Trophoblast cell (in vitro differentiated cells and primary cell): ENCODE results near the gene BRD7.

Source experiments
- DNase-seq, 2 donors: peaks; one replicate each; pipeline ENCODE4 v3.0.0-alpha.2; 2016
- H2AFZ ChIP-seq: 2 replicates; pipeline ENCODE4 v1.6.1; 2013; ENCODE audit warnings: low read length, moderate library complexity, mild to moderate bottlenecking; ENCODE audit not compliant: insufficient read depth, poor library complexity
- H2AK5ac ChIP-seq: 2 replicates; pipeline ENCODE4 v1.6.1; 2013; ENCODE audit warnings: mild to moderate bottlenecking, low read length
- H2BK120ac ChIP-seq: 2 replicates; pipeline ENCODE4 v1.6.1; 2013; ENCODE audit warnings: low read length, mild to moderate bottlenecking, moderate library complexity; ENCODE audit not compliant: insufficient read depth, poor library complexity
- H2BK12ac ChIP-seq: 2 replicates; pipeline ENCODE4 v1.6.1; 2013; ENCODE audit warnings: mild to moderate bottlenecking, low read length, moderate library complexity
- H2BK5ac ChIP-seq: 2 replicates; pipeline ENCODE4 v1.6.1; 2013; ENCODE audit warnings: low read length, low read depth, moderate library complexity, mild to moderate bottlenecking; ENCODE audit not compliant: poor library complexity
- H3K14ac ChIP-seq: 2 replicates; pipeline ENCODE4 v1.6.1; 2013; ENCODE audit warnings: mild to moderate bottlenecking, low read length
- H3K18ac ChIP-seq: 2 replicates; pipeline ENCODE4 v1.6.1; 2013; ENCODE audit warnings: mild to moderate bottlenecking, low read length
- H3K23ac ChIP-seq: 2 replicates; pipeline ENCODE4 v1.6.1; 2013; ENCODE audit warnings: low read length
- H3K27ac ChIP-seq: 2 replicates; pipeline ENCODE4 v1.5.1; 2013; ENCODE audit warnings: low read depth, mild to moderate bottlenecking, inconsistent platforms, low read length, moderate library complexity
- H3K27me3 ChIP-seq: 2 replicates; pipeline ENCODE4 v1.6.1; 2013; ENCODE audit warnings: inconsistent platforms, mild to moderate bottlenecking, low read length, moderate library complexity; ENCODE audit not compliant: insufficient read depth
- H3K36me3 ChIP-seq, 2 experiments: 1 replicate in 1 of 2; 2 replicates in 1 of 2; pipeline ENCODE4 v1.6.1; 2013; ENCODE audit warnings: low read length in 2 of 2, mild to moderate bottlenecking in 2 of 2, moderate library complexity in 1 of 2; ENCODE audit not compliant: insufficient read depth in 2 of 2, control insufficient read depth in 1 of 2
- H3K4ac ChIP-seq: 2 replicates; pipeline ENCODE4 v1.6.1; 2013; ENCODE audit warnings: low read depth, mild to moderate bottlenecking, low read length, moderate library complexity
- H3K4me1 ChIP-seq, 2 experiments: 1 replicate in 1 of 2; 2 replicates in 1 of 2; pipeline ENCODE4 v1.6.1; 2013; ENCODE audit warnings: low read length in 2 of 2, mild to moderate bottlenecking in 2 of 2, moderate library complexity in 1 of 2; ENCODE audit not compliant: insufficient read depth in 2 of 2, control insufficient read depth in 1 of 2
- H3K4me2 ChIP-seq: 2 replicates; pipeline ENCODE4 v1.6.1; 2013; ENCODE audit warnings: inconsistent platforms, mild to moderate bottlenecking, low read length, moderate library complexity
- H3K4me3 ChIP-seq: 2 replicates; pipeline ENCODE4 v1.5.1; 2013; ENCODE audit warnings: mild to moderate bottlenecking, low read depth, low read length, inconsistent platforms
- H3K79me1 ChIP-seq: one replicate; pipeline ENCODE4 v1.6.1; 2013; ENCODE audit warnings: low read length
- H3K79me2 ChIP-seq: 2 replicates; pipeline ENCODE4 v1.6.1; 2013; ENCODE audit warnings: low read length, mild to moderate bottlenecking; ENCODE audit not compliant: control insufficient read depth, insufficient read depth, poor library complexity
- H3K9ac ChIP-seq: 2 replicates; pipeline ENCODE4 v1.6.1; 2013; ENCODE audit warnings: mild to moderate bottlenecking, low read length
- H3K9me3 ChIP-seq: 2 replicates; pipeline ENCODE4 v1.6.1; 2013; ENCODE audit warnings: low read depth, mild to moderate bottlenecking, control low read depth, inconsistent platforms, low read length; ENCODE audit not compliant: insufficient read depth
- H4K12ac ChIP-seq: 2 replicates; pipeline ENCODE4 v1.6.1; 2013; ENCODE audit warnings: low read depth, mild to moderate bottlenecking, low read length, moderate library complexity
- H4K8ac ChIP-seq: 2 replicates; pipeline ENCODE4 v1.6.1; 2013; ENCODE audit warnings: low read depth, mild to moderate bottlenecking, low read length, moderate library complexity
- H4K91ac ChIP-seq: one replicate; pipeline ENCODE4 v1.6.1; 2013; ENCODE audit warnings: low read depth, mild to moderate bottlenecking, low read length, moderate library complexity
- WGBS: extraction: QIAGEN DNeasy Blood & Tissue Kit; methylation state at CpG from one replicate; pipeline ENCODE4 v1.1.7; 2013; ENCODE audit warnings: missing lambda C conversion rate; ENCODE audit not compliant: insufficient read length, insufficient coverage; ENCODE audit errors: extremely low coverage; 5-methylcytosine and 5-hydroxymethylcytosine counted together

The BRD7 gene

GRCh38 chr16:50313596-50314478, 55.0 kb downstream of the BRD7 start:
- H4K12ac ChIP-seq: no peak overlapping the region
- peak overlapping the region; percentile 75 for H3K27ac ChIP-seq
- peak overlapping the region; percentile 10 for H3K14ac ChIP-seq
- H2BK12ac ChIP-seq: peak overlapping the region; percentile 1
- peaks cover 29% of the 10 kb centered on the region for H3K79me1 ChIP-seq
- no peaks in the 10 kb centered on the region for H3K27me3 ChIP-seq
- H3K4me2 ChIP-seq: no peak overlapping the region
- H3K4ac ChIP-seq: peak overlapping the region; percentile 8
- no peaks in the 10 kb centered on the region for H3K9me3 ChIP-seq
- peaks cover 33 to 49% of the 10 kb centered on the region in 2 experiments for H3K4me1 ChIP-seq
- peak overlapping the region; percentile 17 for H2BK120ac ChIP-seq
- H2AK5ac ChIP-seq: peak overlapping the region; percentile 53
- peak overlapping the region; percentile 20 for H2AFZ ChIP-seq
- no peak overlapping the region for H3K4me3 ChIP-seq
- WGBS: no CpG with 5 or more reads among the region's 31 CpGs
- peak overlapping the region; percentile 10 for H2BK5ac ChIP-seq
- H3K18ac ChIP-seq: peak overlapping the region; percentile 80
- H3K79me2 ChIP-seq: peaks cover 2% of the 10 kb centered on the region
- no peak overlapping the region for H3K9ac ChIP-seq
- H4K8ac ChIP-seq: peak overlapping the region; percentile 15
- H3K23ac ChIP-seq: no peak overlapping the region
- H4K91ac ChIP-seq: peak overlapping the region; percentile 56
- peak; percentile 89 to 95 for DNase-seq
- peaks cover 24 to 27% of the 10 kb centered on the region in 2 experiments for H3K36me3 ChIP-seq

- no CpG with 5 or more reads among the region's 22 CpGs for WGBS
- Histone ChIP-seq H3K4me1 (peaks cover 32 to 49% of the 10 kb centered on the region in 2 experiments), H3K23ac (no peak overlapping the region)
These were observed 56.8 kb downstream of the BRD7 start for GRCh38 chr16:50311891-50312501.

GRCh38 chr16:50311134-50311528, 57.7 kb downstream of the BRD7 start:
- Histone ChIP-seq H2BK120ac (no peak overlapping the region), H3K9ac (no peak overlapping the region), H3K18ac (no peak overlapping the region), H3K4me3 (no peak overlapping the region), H3K4me2 (no peak overlapping the region), H2BK12ac (no peak overlapping the region), H3K23ac (no peak overlapping the region), H3K79me2 (peaks cover 2% of the 10 kb centered on the region), H3K79me1 (peaks cover 29% of the 10 kb centered on the region), H3K27ac (no peak overlapping the region), H2AFZ (no peak overlapping the region), H3K27me3 (no peaks in the 10 kb centered on the region), H4K91ac (no peak overlapping the region), H4K12ac (no peak overlapping the region), H2AK5ac (no peak overlapping the region), H3K14ac (no peak overlapping the region), H3K36me3 (peaks cover 18 to 19% of the 10 kb centered on the region in 2 experiments), H3K4ac (no peak overlapping the region), H3K4me1 (peaks cover 27 to 41% of the 10 kb centered on the region in 2 experiments), H3K9me3 (no peaks in the 10 kb centered on the region), H2BK5ac (no peak overlapping the region), H4K8ac (no peak overlapping the region)
- DNase-seq: no peak
- no CpG with 5 or more reads among the region's 4 CpGs for WGBS

More at GRCh38 chr16:50311891-50312501, 56.8 kb downstream of the BRD7 start:
- Histone ChIP-seq H3K14ac (peak overlapping the region; percentile 15), H2AK5ac (peak overlapping the region; percentile 31), H2BK5ac (no peak overlapping the region), H4K91ac (peak overlapping the region; percentile 46), H3K36me3 (peaks cover 24% of the 10 kb centered on the region in 2 experiments), H2AFZ (no peak overlapping the region), H3K9ac (no peak overlapping the region), H3K27me3 (no peaks in the 10 kb centered on the region), H3K4ac (no peak overlapping the region), H4K12ac (no peak overlapping the region), H3K4me2 (no peak overlapping the region), H2BK120ac (no peak overlapping the region), H3K4me3 (no peak overlapping the region), H3K79me1 (peaks cover 29% of the 10 kb centered on the region), H4K8ac (no peak overlapping the region), H3K9me3 (no peaks in the 10 kb centered on the region), H2BK12ac (peak overlapping the region; percentile 0), H3K79me2 (peaks cover 2% of the 10 kb centered on the region), H3K18ac (no peak overlapping the region), H3K27ac (no peak overlapping the region)
- DNase-seq: no peak

- H2AK5ac ChIP-seq: no peak overlapping the region
These were observed 58.3 kb downstream of the BRD7 start for GRCh38 chr16:50310308-50311133.

More at GRCh38 chr16:50310308-50311133, 58.3 kb downstream of the BRD7 start:
- Histone ChIP-seq H3K36me3 (peaks cover 16 to 19% of the 10 kb centered on the region in 2 experiments), H3K4me3 (no peak overlapping the region), H2BK5ac (no peak overlapping the region), H4K12ac (no peak overlapping the region), H3K79me2 (peaks cover 2% of the 10 kb centered on the region), H3K4me1 (peaks cover 27 to 38% of the 10 kb centered on the region in 2 experiments), H2BK12ac (peak overlapping the region; percentile 25), H3K27ac (no peak overlapping the region), H2AFZ (no peak overlapping the region), H3K9me3 (no peaks in the 10 kb centered on the region), H4K91ac (peak overlapping the region; percentile 11), H3K18ac (no peak overlapping the region), H3K4me2 (no peak overlapping the region), H3K4ac (no peak overlapping the region), H3K14ac (no peak overlapping the region), H3K79me1 (peaks cover 29% of the 10 kb centered on the region), H2BK120ac (no peak overlapping the region), H3K27me3 (no peaks in the 10 kb centered on the region), H3K23ac (no peak overlapping the region), H3K9ac (no peak overlapping the region), H4K8ac (no peak overlapping the region)
- no CpG with 5 or more reads among the region's 18 CpGs for WGBS
- no peak for DNase-seq
